Pancreas (tissue), 10 donors: Measurements from ENCODE around the gene KCNK10. TPM values are rescaled to one million over a fixed set of nuclear protein-coding genes. Genes with fewer than 3 reads are reported as not detected.

Source experiments
- ATAC-seq, 4 donors: fragments of 200-7000 bp; cut with Tn5 transposase; one replicate each; pipeline versions ENCODE4 v1.8.0 to v1.9.1; 2020; ENCODE audit warnings: mild to moderate bottlenecking in 4 of 4, moderate library complexity in 4 of 4
- DNase-seq, 6 donors: peaks; one replicate each; pipeline ENCODE4 v3.0.0-alpha.2; 2020
- FAIRE-seq: peaks from 2 replicates; lab custom pipeline; 2012; peaks lifted over from hg19 to GRCh38; lab: Jason Lieb, UNC
- H3K27ac ChIP-seq, 4 donors: fragments of 200-600 bp; sonication (generic); 1 replicate in 3 of 4; 2 replicates in 1 of 4; pipeline versions ENCODE4 v1.5.0 to v1.8.0; 2020
- H3K27me3 ChIP-seq, 4 donors: fragments of 200-600 bp; one replicate each; pipeline ENCODE4 v1.8.0; 2021
- H3K36me3 ChIP-seq, 3 donors: fragments of 200-600 bp; sonication (generic) in 1 of 3; one replicate each; pipeline versions ENCODE4 v1.5.0 to v1.8.0; 2020 to 2021
- H3K4me1 ChIP-seq, 3 donors: fragments of 200-600 bp; one replicate each; pipeline ENCODE4 v1.8.0; 2021
- H3K4me3 ChIP-seq, 4 donors: fragments of 200-600 bp; sonication (generic) in 2 of 4; one replicate each; pipeline versions ENCODE4 v1.5.0 to v1.8.0; 2020 to 2021
- H3K9me3 ChIP-seq, 4 donors: fragments of 200-600 bp; one replicate each; pipeline ENCODE4 v1.8.0; 2021
- CTCF ChIP-seq, 4 donors: fragments of 200-600 bp; sonication (generic) in 3 of 4; IDR thresholded peaks; one replicate each; pipeline versions ENCODE4 v1.5.0 to v1.8.0; 2021; ENCODE audit warnings: antibody characterized with exemption in 4 of 4
- WGBS, 2 donors: extraction: QIAGEN DNeasy Blood & Tissue Kit; methylation state at CpG; one replicate each; pipeline ENCODE4 v1.1.7; 2013; 5-methylcytosine and 5-hydroxymethylcytosine counted together
- intact Hi-C, 3 donors: fragments of 100-400 bp; cut with DNase I; formaldehyde crosslinking; loops; one replicate each; pipeline versions ENCODE4 v1.11.1 to v1.14.2; 2022
- polyA plus RNA-seq, 2 donors: library from polyadenylated mRNA; stranded (reverse); fragments of 200-250 nt; gene quantifications; one replicate each; pipeline ENCODE4 v1.2.3, GENCODE V29; 2013
- total RNA-seq, 6 donors: library from RNA; stranded (reverse); fragmentation: NEBNext Ultra II Directional in 4 of 6; extraction: Animal tissue kit (Norgen Biotek cat#: 25700) in 4 of 6; gene quantifications; one replicate each; pipeline versions ENCODE4 v1.2.1 to v1.2.4, GENCODE V29; 2021 to 2023
- donor health status: healthy with polysubstance abuse.
- donor health status: DM: no; HTN: no; CAD: no; lungs with moderate emphysema.
- donor health status: DM: no; HTN: no; CAD: no.
- donor health status: control.
- donor health status: control.
- donor health status: Bipolar disorder and iron deficiency.
- donor health status: DM: yes; HTN: yes; CAD: no.
- donor health status: DM: no; HTN: no; CAD: no.
- donor health status: DM: no; HTN: no; CAD: no.
- donor health status: DM: yes; HTN: yes; CAD: no.

Gene KCNK10
- total and polyA plus RNA-seq, 8 donors: 0.42 to 2.3 (median 1.1) TPM

DNA sequence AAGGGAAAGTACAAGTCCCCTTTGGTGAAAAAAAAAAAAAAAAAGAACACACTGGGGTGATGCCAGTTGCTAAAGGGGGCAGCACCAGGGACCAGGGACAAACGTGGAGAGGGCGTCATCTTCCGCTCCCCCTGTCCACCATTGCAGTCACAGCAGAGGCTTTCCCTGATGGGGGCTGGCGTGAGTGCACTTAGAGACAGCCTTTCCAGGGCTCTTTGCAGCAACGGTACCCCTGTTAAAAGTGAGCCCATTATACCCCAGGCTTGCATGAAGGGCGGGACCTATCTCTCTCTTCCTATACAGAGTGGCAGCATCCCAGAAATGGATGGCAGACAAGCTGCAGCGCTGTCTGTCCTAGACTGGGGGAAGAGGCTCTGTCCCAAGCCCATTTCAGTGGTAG lies 155.0 kb downstream of the KCNK10 start:
- DNase-seq (no peak), FAIRE-seq (no peak), ATAC-seq (no peak)
- H3K9me3 ChIP-seq: no peaks in the 10 kb centered on the region
- H3K4me3 ChIP-seq: no peak overlapping the region
- intact Hi-C loops: loop anchor here in 2 of 3 donors (10.0 kb wide), 2 partner anchors 153 to 223 kb away; no protein-coding TSS in a partner anchor
- TF ChIP-seq CTCF (IDR thresholded peaks at IDR 0.05): no peak
- H3K27me3 ChIP-seq: no peaks in the 10 kb centered on the region
- H3K4me1 ChIP-seq: no peaks in the 10 kb centered on the region
- no peaks in the 10 kb centered on the region for H3K36me3 ChIP-seq
- 67 to 77% methylated on average over 7 of the region's 7 CpGs for WGBS, 2 donors
- no peak overlapping the region for H3K27ac ChIP-seq

- no peak for FAIRE-seq
- Histone ChIP-seq H3K27ac (no peak overlapping the region), H3K9me3 (no peaks in the 10 kb centered on the region), H3K27me3 (no peaks in the 10 kb centered on the region), H3K4me3 (no peak overlapping the region), H3K4me1 (no peaks in the 10 kb centered on the region), H3K36me3 (no peaks in the 10 kb centered on the region)
- ATAC-seq: peak in 2 of 4 donors; percentile 29 to 32
- 62 to 76% methylated on average over 3 of the region's 3 CpGs for WGBS, 2 donors
- no peak for TF ChIP-seq CTCF (IDR thresholded peaks at IDR 0.05)
- intact Hi-C loops: loop anchor here in 2 of 3 donors (10.0 kb wide), 2 partner anchors 152 to 222 kb away; no protein-coding TSS in a partner anchor
- DNase-seq: no peak
These were observed 156.5 kb downstream of the KCNK10 start for GRCh38 chr14:88166616-88167015.

- no peak for ATAC-seq
- intact Hi-C loops: loop anchor here in 2 of 3 donors (10.0 kb wide), 2 partner anchors 150 to 220 kb away; no protein-coding TSS in a partner anchor
- H3K9me3 ChIP-seq: no peaks in the 10 kb centered on the region
- no peak for DNase-seq
- no peaks in the 10 kb centered on the region for H3K27me3 ChIP-seq
- no peak overlapping the region for H3K4me3 ChIP-seq
- WGBS, 2 donors: 50 to 51% methylated on average over 3 of the region's 3 CpGs
- no peak overlapping the region for H3K27ac ChIP-seq
- no peak for TF ChIP-seq CTCF (IDR thresholded peaks at IDR 0.05)
- H3K36me3 ChIP-seq: no peaks in the 10 kb centered on the region
- no peak for FAIRE-seq
- no peaks in the 10 kb centered on the region for H3K4me1 ChIP-seq
These were observed 158.0 kb downstream of the KCNK10 start for GRCh38 chr14:88164906-88165534.

GRCh38 chr14:88163731-88164255 lies 159.3 kb downstream of the KCNK10 start:
- Histone ChIP-seq H3K27me3 (no peaks in the 10 kb centered on the region), H3K27ac (no peak overlapping the region), H3K9me3 (no peaks in the 10 kb centered on the region), H3K36me3 (no peaks in the 10 kb centered on the region), H3K4me3 (no peak overlapping the region), H3K4me1 (no peaks in the 10 kb centered on the region)
- intact Hi-C loops: loop anchor here in 2 of 3 donors (10.0 kb wide), 2 partner anchors 149 to 219 kb away; no protein-coding TSS in a partner anchor
- no peak for FAIRE-seq
- no peak for TF ChIP-seq CTCF (IDR thresholded peaks at IDR 0.05)
- DNase-seq: no peak
- no peak for ATAC-seq
- 65 to 76% methylated on average over 4 of the region's 4 CpGs for WGBS, 2 donors

- FAIRE-seq: no peak
- intact Hi-C loops: loop anchor here in 1 of 3 donors (10.0 kb wide), 1 partner anchor 131 kb away; no protein-coding TSS in a partner anchor
- 83 to 86% methylated on average over 1 of the region's 1 CpG for WGBS, 2 donors
These were observed 166.9 kb downstream of the KCNK10 start for GRCh38 chr14:88156127-88156526.

More at GRCh38 chr14:88156127-88156526, 166.9 kb downstream of the KCNK10 start:
- Histone ChIP-seq H3K27me3 (no peaks in the 10 kb centered on the region), H3K4me1 (no peaks in the 10 kb centered on the region), H3K36me3 (no peaks in the 10 kb centered on the region), H3K27ac (no peak overlapping the region), H3K9me3 (no peaks in the 10 kb centered on the region), H3K4me3 (no peak overlapping the region)
- no peak for DNase-seq
- TF ChIP-seq CTCF (IDR thresholded peaks at IDR 0.05): no peak
- ATAC-seq: no peak
